ENCODE measurements around the gene NRG2.

NRG2 gene

DNA sequence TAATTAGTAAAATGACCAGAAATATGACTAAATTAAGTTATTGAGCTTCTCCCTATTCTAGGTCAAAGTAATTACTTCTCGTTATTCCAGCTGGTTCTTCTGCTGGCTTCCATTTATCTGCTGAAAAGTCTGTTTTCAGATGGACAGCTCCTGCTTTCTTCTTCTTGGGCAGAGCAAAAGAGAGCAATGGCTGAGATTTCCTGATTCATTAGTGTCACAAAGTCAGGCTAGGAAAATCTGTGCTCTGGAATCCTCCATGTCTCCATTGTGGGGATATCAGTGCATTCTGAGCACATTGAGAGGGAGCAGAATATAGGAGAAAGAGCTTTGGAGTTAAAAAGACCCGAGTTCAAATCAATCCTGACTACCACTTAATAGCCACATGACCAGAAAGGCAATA is 33.7 kb upstream of the NRG2 start:
- TF ChIP-seq MAX (IDR thresholded peaks at IDR 0.05; ENCODE audit: low read depth, low read length) (no peak), POLR2A (IDR thresholded peaks at IDR 0.05; ENCODE audit: extremely low read depth, insufficient read length) (no peak), MYC (IDR thresholded peaks at IDR 0.05; ENCODE audit: low read depth, low read length) (no peak)
- TF ChIP-seq, protein P1, sequence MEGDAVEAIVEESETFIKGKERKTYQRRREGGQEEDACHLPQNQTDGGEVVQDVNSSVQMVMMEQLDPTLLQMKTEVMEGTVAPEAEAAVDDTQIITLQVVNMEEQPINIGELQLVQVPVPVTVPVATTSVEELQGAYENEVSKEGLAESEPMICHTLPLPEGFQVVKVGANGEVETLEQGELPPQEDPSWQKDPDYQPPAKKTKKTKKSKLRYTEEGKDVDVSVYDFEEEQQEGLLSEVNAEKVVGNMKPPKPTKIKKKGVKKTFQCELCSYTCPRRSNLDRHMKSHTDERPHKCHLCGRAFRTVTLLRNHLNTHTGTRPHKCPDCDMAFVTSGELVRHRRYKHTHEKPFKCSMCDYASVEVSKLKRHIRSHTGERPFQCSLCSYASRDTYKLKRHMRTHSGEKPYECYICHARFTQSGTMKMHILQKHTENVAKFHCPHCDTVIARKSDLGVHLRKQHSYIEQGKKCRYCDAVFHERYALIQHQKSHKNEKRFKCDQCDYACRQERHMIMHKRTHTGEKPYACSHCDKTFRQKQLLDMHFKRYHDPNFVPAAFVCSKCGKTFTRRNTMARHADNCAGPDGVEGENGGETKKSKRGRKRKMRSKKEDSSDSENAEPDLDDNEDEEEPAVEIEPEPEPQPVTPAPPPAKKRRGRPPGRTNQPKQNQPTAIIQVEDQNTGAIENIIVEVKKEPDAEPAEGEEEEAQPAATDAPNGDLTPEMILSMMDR (IDR thresholded peaks at IDR 0.05; ENCODE audit: low read depth, low read length) = no peak
- DNase-seq (ENCODE audit: low read depth) = no peak
- H3K4me3 ChIP-seq (ENCODE audit: low read depth, low read length) = no peak overlapping the region

DNA sequence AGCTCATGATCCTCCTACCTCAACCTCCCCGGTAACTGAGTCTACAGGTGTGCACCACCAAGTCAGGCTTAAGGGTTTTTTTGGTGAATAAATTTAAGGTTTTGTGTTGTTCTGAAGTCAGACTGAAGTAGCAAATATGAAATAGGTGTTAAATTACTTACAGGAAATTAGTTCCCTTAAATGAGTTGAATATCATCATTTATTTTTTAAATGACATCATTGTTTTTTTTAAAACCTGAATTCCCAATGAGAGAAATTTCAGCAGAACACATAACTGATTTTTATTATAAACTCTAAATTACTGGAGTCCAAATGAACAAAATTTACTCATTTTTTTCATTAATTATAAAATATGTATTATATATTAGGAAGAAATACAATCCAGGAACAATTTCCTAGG is 33.0 kb upstream of the NRG2 start:
- no peak for DNase-seq (ENCODE audit: low read depth)
- TF ChIP-seq MAX (IDR thresholded peaks at IDR 0.05; ENCODE audit: low read depth, low read length) = no peak
- H3K4me3 ChIP-seq (ENCODE audit: low read depth, low read length) = no peak overlapping the region

DNA sequence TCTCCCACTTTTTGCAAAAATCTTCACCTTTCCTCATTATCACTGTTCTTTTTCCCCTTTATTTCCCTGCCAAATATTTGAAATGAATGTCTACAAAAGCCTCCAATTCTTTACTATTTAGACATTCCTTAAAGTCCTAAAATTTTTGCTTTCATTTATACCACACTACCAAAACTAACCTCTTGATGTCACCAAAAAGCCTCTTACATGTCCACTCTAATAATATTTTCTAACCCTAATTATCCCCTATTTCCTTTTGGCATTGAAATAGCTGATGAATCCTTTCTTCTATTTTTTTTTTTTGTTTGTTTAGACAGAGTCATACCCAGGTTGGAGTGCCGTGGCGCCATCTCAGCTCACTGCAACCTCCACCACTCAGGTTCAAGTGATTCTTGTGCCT is 32.3 kb upstream of the NRG2 start:
- TF ChIP-seq POLR2A (IDR thresholded peaks at IDR 0.05; ENCODE audit: extremely low read depth, insufficient read length) = no peak
- peak; percentile 16 for DNase-seq (ENCODE audit: low read depth)
- H3K4me3 ChIP-seq (ENCODE audit: low read depth, low read length) = no peak overlapping the region

DNA sequence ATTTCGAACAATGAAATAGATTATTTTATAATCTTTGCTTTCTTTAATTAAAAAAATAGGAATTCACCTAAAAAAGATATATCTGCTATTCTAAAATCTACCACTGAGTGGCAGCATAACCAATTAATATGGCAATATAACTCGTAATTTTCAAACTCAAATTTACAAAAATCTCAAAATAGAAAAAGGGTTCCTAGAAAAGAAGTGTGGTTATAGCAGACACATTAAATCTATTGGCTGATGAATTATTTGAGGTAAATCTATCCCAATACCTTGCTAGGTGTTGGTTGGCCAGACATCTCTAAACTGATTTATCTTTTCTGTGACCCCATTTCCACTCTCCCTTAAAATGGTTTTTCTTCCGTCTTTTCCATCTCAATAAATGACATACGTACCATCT is 30.2 kb upstream of the NRG2 start:
- H3K4me3 ChIP-seq (ENCODE audit: low read depth, low read length) = no peak overlapping the region
- TF ChIP-seq MYC (IDR thresholded peaks at IDR 0.05; ENCODE audit: low read depth, low read length) = no peak
- TF ChIP-seq, protein P1 (IDR thresholded peaks at IDR 0.05; ENCODE audit: low read depth, low read length) = no peak
- no peak for TF ChIP-seq POLR2A (IDR thresholded peaks at IDR 0.05; ENCODE audit: extremely low read depth, insufficient read length)
- no peak for TF ChIP-seq MAX (IDR thresholded peaks at IDR 0.05; ENCODE audit: low read depth, low read length)
- peak; percentile 15 for DNase-seq (ENCODE audit: low read depth)

GRCh38 chr5:140072812-140073211 is 29.7 kb upstream of the NRG2 start:
- DNase-seq (ENCODE audit: low read depth) = no peak
- no peak overlapping the region for H3K4me3 ChIP-seq (ENCODE audit: low read depth, low read length)
- TF ChIP-seq, protein P1 (IDR thresholded peaks at IDR 0.05; ENCODE audit: low read depth, low read length) = no peak
- TF ChIP-seq MYC (IDR thresholded peaks at IDR 0.05; ENCODE audit: low read depth, low read length) (no peak), MAX (IDR thresholded peaks at IDR 0.05; ENCODE audit: low read depth, low read length) (no peak), POLR2A (IDR thresholded peaks at IDR 0.05; ENCODE audit: extremely low read depth, insufficient read length) (no peak)

- H3K4me3 ChIP-seq (ENCODE audit: low read depth, low read length) = no peak overlapping the region
- TF ChIP-seq MYC (IDR thresholded peaks at IDR 0.05; ENCODE audit: low read depth, low read length) = no peak
- TF ChIP-seq, protein P1 (IDR thresholded peaks at IDR 0.05; ENCODE audit: low read depth, low read length) = no peak
- no peak for TF ChIP-seq POLR2A (IDR thresholded peaks at IDR 0.05; ENCODE audit: extremely low read depth, insufficient read length)
- TF ChIP-seq MAX (IDR thresholded peaks at IDR 0.05; ENCODE audit: low read depth, low read length) = no peak
- no peak for DNase-seq (ENCODE audit: low read depth)
Observed at GRCh38 chr5:140060816-140061215, 17.7 kb upstream of the NRG2 start.

DNA sequence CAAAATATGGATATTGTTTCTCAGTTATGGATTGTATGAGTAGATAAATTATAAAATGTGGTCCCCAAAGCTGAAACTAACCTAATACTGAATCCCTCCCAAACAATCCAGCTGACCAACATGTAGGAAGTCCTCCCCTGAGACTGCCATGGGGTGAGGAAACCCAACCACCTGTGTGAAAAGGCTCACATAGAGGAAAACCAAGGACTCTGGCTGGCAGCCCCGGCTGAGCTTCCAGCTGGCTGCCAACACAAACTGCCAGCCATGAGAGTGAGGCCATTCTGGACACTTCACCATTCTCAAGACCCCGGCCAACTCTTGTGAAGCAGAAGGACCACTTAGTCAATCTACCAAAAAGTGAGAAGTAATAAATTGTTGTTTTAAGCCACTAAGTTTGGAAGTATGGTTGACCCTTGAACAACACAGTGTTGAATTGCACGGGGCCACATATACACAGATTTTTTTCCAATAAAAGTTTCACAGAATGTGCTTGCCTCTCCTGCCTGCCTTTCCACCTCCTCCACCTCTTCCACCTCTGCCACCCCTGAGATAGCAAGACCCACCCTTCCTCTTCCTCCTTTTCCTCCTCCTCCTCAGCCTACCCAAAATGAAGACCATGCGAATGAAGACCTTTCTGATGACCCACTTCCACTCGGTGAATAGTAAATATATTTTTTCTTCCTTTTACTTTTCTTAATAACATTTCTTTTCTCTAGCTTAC is 15.3 kb upstream of the NRG2 start:
- no peak for TF ChIP-seq MYC (IDR thresholded peaks at IDR 0.05; ENCODE audit: low read depth, low read length)
- no peak for DNase-seq (ENCODE audit: low read depth)
- H3K4me3 ChIP-seq (ENCODE audit: low read depth, low read length) = no peak overlapping the region

Data from NB4 (cell line).